Dermis microvascular lymphatic vessel endothelial cell (primary cell): ENCODE measurements around the gene ST3GAL4. TPM values are rescaled to one million over a fixed set of nuclear protein-coding genes. Genes with fewer than 3 reads are reported as not detected.

ENCODE experiments used
- DNase-seq, 2 donors: peaks; one replicate each; pipeline versions ENCODE4 v3.0.0 to v3.0.0-alpha.2; 2010; ENCODE audit warnings: low read depth in 2 of 2
- total RNA-seq: library from RNA; depleted of rRNA; stranded (reverse); fragments of >200 nt; gene quantifications from 2 replicates; pipeline ENCODE4 v1.2.1, GENCODE V29; 2014

Gene ST3GAL4
- total RNA-seq, 1 donor from 2014 or later = 12.5 TPM

DNA sequence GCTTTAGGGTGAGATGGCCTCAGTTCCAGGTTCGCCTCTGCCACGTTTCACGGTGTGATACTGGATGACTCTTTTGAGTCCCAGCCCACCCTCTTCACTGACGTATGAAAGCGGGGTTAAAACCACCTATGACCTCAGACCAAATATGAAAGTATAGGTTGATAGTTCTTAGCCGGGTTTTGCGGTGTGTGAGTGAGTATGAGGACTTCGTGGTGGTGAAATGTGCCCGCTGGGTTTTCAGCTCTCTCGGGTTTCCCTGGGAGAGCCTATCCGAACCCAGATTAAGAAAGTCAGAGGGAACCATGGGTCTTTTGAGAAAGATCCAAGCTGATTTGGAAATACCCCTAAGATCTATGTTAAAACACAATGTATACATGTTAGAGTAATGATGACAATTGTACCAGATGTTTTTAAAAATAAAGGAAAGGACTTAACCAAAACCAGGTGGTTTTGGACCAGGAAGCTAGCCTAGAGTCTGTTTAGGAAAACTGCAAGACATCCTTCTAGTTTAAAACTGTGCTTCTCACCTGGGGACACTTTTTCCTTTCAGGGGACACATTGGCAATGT is 25.8 kb upstream of the ST3GAL4 start:
- DNase-seq = no peak

DNA sequence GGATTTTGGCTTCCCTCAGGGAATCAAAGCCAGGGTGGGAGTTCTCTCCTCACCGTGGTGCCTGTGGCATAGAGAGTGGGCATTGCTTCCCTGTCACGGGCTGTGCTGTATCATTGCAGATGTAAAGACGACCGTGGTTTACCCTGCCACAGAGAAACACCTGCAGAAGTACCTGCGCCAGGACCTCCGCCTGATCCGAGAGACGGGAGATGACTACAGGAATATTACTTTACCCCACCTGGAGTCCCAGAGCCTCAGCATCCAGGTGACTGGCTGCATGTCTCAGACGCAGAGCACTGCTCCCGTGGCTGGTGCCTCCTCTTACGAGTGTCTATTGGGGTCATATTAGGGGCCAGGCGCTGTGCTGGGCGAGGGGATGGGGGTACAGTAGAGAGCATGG is 24.2 kb upstream of the ST3GAL4 start:
- DNase-seq = no peak

DNA sequence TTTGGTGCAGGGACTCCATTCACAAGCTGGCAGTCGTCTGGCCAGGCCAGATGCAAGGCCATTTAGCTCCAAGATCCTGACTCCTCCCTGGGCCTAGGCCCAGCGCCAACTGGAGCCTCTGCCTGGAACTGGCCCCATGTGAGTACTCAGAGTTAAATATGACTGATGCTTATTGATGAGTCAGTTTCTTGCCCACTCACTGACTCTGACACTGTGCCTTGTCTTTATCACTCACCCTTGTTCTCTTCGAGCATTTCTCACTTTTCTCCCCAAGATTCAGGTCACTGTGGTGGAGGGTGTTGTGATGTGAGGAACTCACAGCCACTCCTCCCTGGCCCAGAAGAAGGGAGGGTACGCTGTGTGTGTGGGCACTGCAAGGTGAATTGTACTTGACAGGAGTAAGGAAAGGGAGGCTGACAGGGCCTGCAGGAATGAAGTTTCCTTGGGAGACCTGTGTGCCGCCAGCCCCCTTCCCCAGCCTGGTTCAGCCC is 23.2 kb upstream of the ST3GAL4 start:
- DNase-seq = peak in 1 of 2 donors; percentile 43

GRCh38 chr11:126333142-126333541 is 22.3 kb upstream of the ST3GAL4 start:
- no peak for DNase-seq

GRCh38 chr11:126334659-126335462 is 20.6 kb upstream of the ST3GAL4 start:
- DNase-seq = peak in 1 of 2 donors; percentile 34

DNA sequence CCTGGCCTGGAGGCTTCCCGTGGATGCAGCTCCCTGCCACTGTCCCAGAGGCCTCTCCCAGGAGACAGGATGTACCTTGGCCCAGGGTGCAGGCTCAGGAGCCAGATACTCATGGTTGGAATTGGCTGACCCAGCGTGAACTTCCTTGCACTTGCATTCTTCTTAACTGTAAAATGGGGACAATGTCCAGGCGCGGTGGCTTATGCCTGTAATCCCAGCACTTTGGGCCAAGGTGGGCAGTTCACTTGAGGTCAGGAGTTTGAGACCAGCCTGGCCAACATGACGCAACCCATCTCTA is 20.1 kb upstream of the ST3GAL4 start:
- DNase-seq = no peak

- DNase-seq = peak; percentile 65 to 74
These were observed 19.3 kb upstream of the ST3GAL4 start for GRCh38 chr11:126336138-126336541.

GRCh38 chr11:126336671-126337101 is 18.8 kb upstream of the ST3GAL4 start:
- DNase-seq = peak; percentile 64 to 72

- no peak for DNase-seq
These were observed 18.4 kb upstream of the ST3GAL4 start for GRCh38 chr11:126337126-126337473.

DNA sequence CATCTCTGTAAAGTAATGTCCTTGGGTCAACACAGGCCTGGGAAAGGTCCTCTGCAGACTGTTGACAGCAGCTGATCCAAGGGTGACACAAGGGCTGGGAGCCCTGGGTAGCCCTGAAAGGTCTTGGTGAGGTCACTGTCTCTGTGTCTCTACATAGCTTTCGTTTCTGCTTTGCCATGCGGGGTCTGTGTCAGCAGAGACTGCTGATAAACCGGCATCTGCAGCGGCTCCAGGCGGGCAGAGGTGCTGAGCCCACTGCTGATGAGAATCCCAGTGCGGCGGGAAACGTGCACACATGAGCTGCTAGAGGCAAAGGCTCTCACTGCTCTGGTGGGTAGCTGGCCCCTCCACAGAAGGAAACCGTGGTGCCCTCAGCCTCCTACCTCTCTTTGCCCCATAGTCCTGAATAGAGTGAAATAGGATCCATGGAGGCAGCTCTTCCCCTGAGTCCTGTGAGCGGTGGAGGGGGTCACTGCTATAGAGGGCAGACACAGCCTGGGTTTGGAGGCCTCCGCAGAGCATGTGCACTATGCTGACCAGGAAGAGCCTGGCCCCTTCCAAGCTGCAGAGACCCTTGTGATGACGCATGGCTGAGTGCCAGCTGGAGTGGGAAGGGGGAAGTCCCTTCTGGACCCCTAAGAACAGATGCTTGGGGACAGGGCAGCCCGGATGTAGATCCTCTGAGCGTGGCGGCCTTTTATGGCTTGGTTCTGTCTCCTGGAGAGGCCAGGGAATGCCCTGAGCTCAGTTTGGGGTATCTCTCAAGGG is 17.8 kb upstream of the ST3GAL4 start:
- DNase-seq = no peak

DNA sequence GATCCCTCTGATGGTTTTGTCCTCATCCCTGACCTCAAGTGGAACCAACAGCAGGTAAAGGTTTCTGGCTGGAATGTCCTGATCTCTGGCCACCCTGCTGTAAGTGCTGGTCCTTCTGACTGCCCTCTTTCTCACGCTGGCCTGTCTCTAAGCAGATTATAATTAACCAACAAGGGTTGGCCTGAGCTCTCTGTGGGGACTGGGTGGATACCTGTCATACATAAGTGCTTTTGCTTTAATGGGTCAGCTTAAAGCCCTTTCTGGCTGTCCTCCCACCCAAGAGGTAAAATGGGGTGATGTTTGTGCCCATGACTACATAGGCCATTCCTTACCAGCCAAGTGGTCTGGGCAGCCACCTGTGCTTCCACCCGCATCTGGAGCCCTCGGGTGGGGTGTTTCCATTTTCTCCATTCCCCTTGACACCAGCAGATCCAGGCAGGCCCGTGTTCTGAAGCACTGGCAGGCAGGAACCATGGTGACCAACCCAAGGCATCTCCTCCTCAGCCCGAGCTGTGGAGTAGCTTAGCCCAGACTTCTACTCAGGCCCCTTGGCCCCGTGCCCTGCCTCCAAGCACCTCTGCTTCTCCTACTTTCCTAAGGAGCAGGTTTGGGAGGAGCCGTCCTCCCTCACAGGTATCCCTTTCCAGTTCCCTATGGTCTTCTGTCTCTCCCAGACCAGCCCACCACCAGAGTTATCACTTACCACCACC is 17.0 kb upstream of the ST3GAL4 start:
- no peak for DNase-seq

GRCh38 chr11:126339073-126339862 is 16.2 kb upstream of the ST3GAL4 start:
- no peak for DNase-seq

- no peak for DNase-seq
These were observed 15.5 kb upstream of the ST3GAL4 start for GRCh38 chr11:126339863-126340434.

- no peak for DNase-seq
These were observed 14.4 kb upstream of the ST3GAL4 start for GRCh38 chr11:126340960-126341606.

DNA sequence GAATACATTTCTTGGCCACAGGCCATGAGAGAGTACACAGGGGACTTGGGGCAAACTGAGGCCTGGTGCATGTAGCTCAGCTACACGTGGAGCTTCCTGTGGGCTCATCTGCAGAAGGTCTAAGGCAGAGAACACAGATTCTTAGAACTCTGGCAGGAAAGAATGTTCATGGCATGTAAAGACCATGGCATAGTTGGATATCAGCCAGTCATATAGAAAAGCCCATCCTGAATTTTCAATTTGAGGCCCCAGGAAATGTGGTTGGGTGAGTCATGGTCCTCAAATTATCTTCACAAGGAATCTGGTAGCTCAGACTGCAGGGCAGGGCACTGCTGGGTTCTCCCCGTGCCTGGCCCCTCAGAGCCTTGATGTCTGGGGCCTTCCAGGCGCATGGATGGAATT is 13.7 kb upstream of the ST3GAL4 start:
- DNase-seq = peak in 1 of 2 donors; percentile 45

GRCh38 chr11:126343051-126343450 is 12.4 kb upstream of the ST3GAL4 start:
- no peak for DNase-seq

DNA sequence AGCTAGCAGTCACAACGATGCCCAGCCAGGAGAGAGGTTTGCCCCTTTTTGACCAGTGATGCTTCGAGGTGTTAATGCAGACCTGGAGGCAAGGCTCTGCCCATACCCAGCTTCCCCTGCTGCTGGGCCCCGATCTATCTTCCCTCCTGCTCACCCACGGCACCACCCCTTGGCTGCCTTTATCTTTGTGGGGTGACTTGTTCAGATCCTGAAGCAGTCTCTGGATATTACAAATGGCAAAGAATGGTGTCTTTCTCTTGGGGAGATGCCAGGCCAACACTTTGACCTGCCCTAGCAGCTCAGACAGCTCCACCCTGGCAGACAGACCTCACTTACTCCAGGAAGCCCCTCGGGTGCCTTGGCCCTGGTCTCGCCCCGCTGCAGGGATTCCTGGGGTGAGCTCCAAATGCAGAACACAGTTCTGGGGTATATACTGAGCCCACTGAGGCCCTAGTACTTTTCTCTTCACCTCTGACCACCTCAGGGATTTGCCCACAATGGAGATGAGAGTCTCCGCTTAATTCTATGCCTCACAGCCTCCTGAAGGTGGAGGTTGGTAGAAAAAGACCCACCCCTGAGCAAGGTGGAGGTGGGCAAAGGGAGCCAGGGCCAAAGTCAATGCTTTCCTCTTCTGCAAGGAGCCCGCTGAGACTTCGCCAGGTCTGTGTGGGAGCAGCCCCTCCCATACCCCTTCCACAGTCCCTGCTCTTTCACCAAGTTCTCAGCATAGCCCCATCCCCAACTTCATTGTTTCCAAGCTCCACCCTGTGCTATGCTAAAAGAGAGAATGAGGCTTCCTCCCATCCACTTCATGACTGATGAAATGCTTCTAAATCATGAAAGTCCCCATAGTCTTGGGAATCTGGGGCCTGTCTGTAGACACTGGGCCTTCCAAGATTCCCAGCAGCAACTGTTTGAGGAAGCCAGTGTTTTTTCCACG is 11.1 kb upstream of the ST3GAL4 start:
- no peak for DNase-seq

- no peak for DNase-seq
These were observed 10.2 kb upstream of the ST3GAL4 start for GRCh38 chr11:126345283-126345682.
